Peyer's patch (tissue), 4 donors: ENCODE measurements around the gene RHOT1. TPM values are rescaled to one million over a fixed set of nuclear protein-coding genes. Genes with fewer than 3 reads are reported as not detected.
"Not testable (repeated sequence)": the region's sequence is repeated elsewhere in the genome, so short reads cannot be mapped to it uniquely, and the experiment has no call there.

Experiments used
- DNase-seq, 3 donors: peaks; one replicate each; pipeline ENCODE4 v3.0.0-alpha.2; 2017 to 2019
- H3K27ac ChIP-seq, 4 donors: fragments of 200-600 bp; sonication (generic); one replicate each; pipeline ENCODE4 v1.5.1; 2016 to 2019
- H3K27me3 ChIP-seq, 2 donors: fragments of 200-600 bp; sonication (generic); one replicate each; pipeline ENCODE4 v1.5.1; 2019
- H3K36me3 ChIP-seq, 3 donors: fragments of 200-600 bp; sonication (generic); one replicate each; pipeline ENCODE4 v1.5.1; 2016 to 2019
- H3K4me1 ChIP-seq, 4 donors: fragments of 200-600 bp; sonication (generic); one replicate each; pipeline ENCODE4 v1.5.1; 2016 to 2019
- H3K4me3 ChIP-seq, 4 donors: fragments of 200-600 bp; sonication (generic); 1 replicate in 3 of 4; 2 replicates in 1 of 4; pipeline ENCODE4 v1.5.1; 2016 to 2019; ENCODE audit warnings: mild to moderate bottlenecking in 1 of 4
- H3K9me3 ChIP-seq, 4 donors: fragments of 200-600 bp; sonication (generic); one replicate each; pipeline ENCODE4 v1.5.1; 2016 to 2019; ENCODE audit warnings: mild to moderate bottlenecking in 1 of 4
- CTCF ChIP-seq, 6 experiments: fragments of 450-650 bp in 4 of 6; fragments of 200-600 bp in 2 of 6; sonication (generic) in 1 of 6; IDR thresholded peaks; one replicate each; pipeline ENCODE4 v1.5.1; 2017 to 2019; ENCODE audit warnings: antibody characterized with exemption in 6 of 6, mild to moderate bottlenecking in 3 of 6, moderate library complexity in 1 of 6
- POLR2A ChIP-seq, 2 donors: fragments of 450-650 bp; IDR thresholded peaks; one replicate each; pipeline ENCODE4 v1.5.1; 2017; ENCODE audit warnings: antibody characterized with exemption in 2 of 2, mild to moderate bottlenecking in 2 of 2, moderate library complexity in 2 of 2
- total RNA-seq, 4 donors: library from RNA; depleted of rRNA; stranded (reverse); fragments of >200 nt; gene quantifications; one replicate each; pipeline ENCODE4 v1.1.0, GENCODE V29; 2016

The RHOT1 gene
- total RNA-seq, 4 donors from 2014 or later = 31.4 to 54.9 (median 47.7) TPM

- H3K9me3 ChIP-seq = no peaks in the 10 kb centered on the region
- no peaks in the 10 kb centered on the region for H3K27me3 ChIP-seq
- peaks cover 0 to 6% (median 0%) of the 10 kb centered on the region in 4 donors for H3K4me1 ChIP-seq
- no peak for TF ChIP-seq POLR2A (IDR thresholded peaks at IDR 0.05)
- no peak for TF ChIP-seq CTCF (IDR thresholded peaks at IDR 0.05)
- no peak overlapping the region for H3K27ac ChIP-seq
- no peak for DNase-seq
- no peaks in the 10 kb centered on the region for H3K36me3 ChIP-seq
- no peak overlapping the region for H3K4me3 ChIP-seq
Observed at GRCh38 chr17:32103476-32104113, 38.7 kb upstream of the RHOT1 start.

GRCh38 chr17:32104158-32104557 is 38.1 kb upstream of the RHOT1 start:
- no peak for DNase-seq
- Histone ChIP-seq H3K9me3 (no peaks in the 10 kb centered on the region), H3K36me3 (no peaks in the 10 kb centered on the region), H3K27ac (no peak overlapping the region), H3K27me3 (no peaks in the 10 kb centered on the region), H3K4me1 (peaks cover 0 to 6% (median 0%) of the 10 kb centered on the region in 4 donors), H3K4me3 (no peak overlapping the region)
- TF ChIP-seq CTCF (IDR thresholded peaks at IDR 0.05) (no peak), POLR2A (IDR thresholded peaks at IDR 0.05) (no peak)

GRCh38 chr17:32106471-32106981 is 35.8 kb upstream of the RHOT1 start:
- not testable (repeated sequence) for DNase-seq, H3K4me3 ChIP-seq, H3K9me3 ChIP-seq, H3K27ac ChIP-seq, H3K27me3 ChIP-seq, H3K36me3 ChIP-seq
- H3K4me1 ChIP-seq = peaks cover 0 to 11% (median 0%) of the 10 kb centered on the region in 4 donors

- not testable (repeated sequence) for H3K9me3 ChIP-seq, DNase-seq, H3K27ac ChIP-seq, H3K4me3 ChIP-seq, H3K36me3 ChIP-seq, H3K27me3 ChIP-seq
- peaks cover 0 to 16% (median 0%) of the 10 kb centered on the region in 4 donors for H3K4me1 ChIP-seq
Observed at GRCh38 chr17:32107194-32107593, 35.1 kb upstream of the RHOT1 start.

- no peak for TF ChIP-seq CTCF (IDR thresholded peaks at IDR 0.05)
- no peak for TF ChIP-seq POLR2A (IDR thresholded peaks at IDR 0.05)
- peaks cover 0 to 9% (median 0%) of the 10 kb centered on the region in 4 donors for H3K4me1 ChIP-seq
- no peak overlapping the region for H3K4me3 ChIP-seq
- H3K36me3 ChIP-seq = no peaks in the 10 kb centered on the region
- no peak for DNase-seq
- H3K27me3 ChIP-seq = no peaks in the 10 kb centered on the region
- no peaks in the 10 kb centered on the region for H3K9me3 ChIP-seq
- H3K27ac ChIP-seq = no peak overlapping the region
Observed at GRCh38 chr17:32110596-32110995, 31.7 kb upstream of the RHOT1 start.

- peak in 2 of 3 donors; percentile 22 to 66 for DNase-seq
- H3K27ac ChIP-seq = no peak overlapping the region
- H3K27me3 ChIP-seq = no peaks in the 10 kb centered on the region
- peak in 3 of 6 experiments; percentile 7 to 18 (median 16) for TF ChIP-seq CTCF (IDR thresholded peaks at IDR 0.05)
- TF ChIP-seq POLR2A (IDR thresholded peaks at IDR 0.05) = no peak
- no peak overlapping the region for H3K4me3 ChIP-seq
- H3K4me1 ChIP-seq = peaks cover 0 to 9% (median 0%) of the 10 kb centered on the region in 4 donors
- no peaks in the 10 kb centered on the region for H3K36me3 ChIP-seq
- no peaks in the 10 kb centered on the region for H3K9me3 ChIP-seq
Observed at GRCh38 chr17:32111141-32111771, 31.0 kb upstream of the RHOT1 start.
